ENCODE data around the gene CGB3.
"Not testable (repeated sequence)": the region's sequence is repeated elsewhere in the genome, so short reads cannot be mapped to it uniquely, and the experiment has no call there.

CGB3 gene

GRCh38 chr19:49042177-49042576 is 18.0 kb upstream of the CGB3 start:
- Histone ChIP-seq H3K27ac (ENCODE audit: low read length) (no peak overlapping the region), H3K9me3 (replicated peaks; ENCODE audit: insufficient read depth, low read length) (no peaks in the 10 kb centered on the region), H3F3A (ENCODE audit: insufficient read depth, low read length) (no peaks in the 10 kb centered on the region), H3K9ac (ENCODE audit: low read length) (no peak overlapping the region), H3K4me2 (ENCODE audit: low read depth, low read length) (no peak overlapping the region), H3K36me3 (replicated peaks; ENCODE audit: insufficient read depth, low read length) (no peaks in the 10 kb centered on the region), H3K4me3 (ENCODE audit: low read length) (no peak overlapping the region), H3K27me3 (replicated peaks; ENCODE audit: insufficient read depth, low read length) (peaks cover 28% of the 10 kb centered on the region), H3K4me1 (ENCODE audit: low read length) (no peaks in the 10 kb centered on the region), H2AFZ (ENCODE audit: low read length) (no peak overlapping the region), H3K79me2 (ENCODE audit: low read length) (no peaks in the 10 kb centered on the region), H4K20me1 (ENCODE audit: insufficient read depth, low read length) (no peaks in the 10 kb centered on the region), H3K9me2 (replicated peaks; ENCODE audit: insufficient read depth, low read length) (no peaks in the 10 kb centered on the region)
- TF ChIP-seq EZH2phosphoT487 (IDR thresholded peaks at IDR 0.05; ENCODE audit: low read length) (no peak), CTCF (IDR thresholded peaks at IDR 0.05; ENCODE audit: low read length) (no peak), EZH2 (optimal IDR thresholded peaks at IDR 0.05; ENCODE audit: low read depth, low read length) (no peak)
- no peak for DNase-seq

GRCh38 chr19:49039736-49040135 is 15.6 kb upstream of the CGB3 start:
- not testable (repeated sequence) for H3K79me2 ChIP-seq (ENCODE audit: low read length); H3K4me3 ChIP-seq (ENCODE audit: low read length); H3K27ac ChIP-seq (ENCODE audit: low read length); H2AFZ ChIP-seq (ENCODE audit: low read length); H3F3A ChIP-seq (ENCODE audit: insufficient read depth, low read length); H3K9ac ChIP-seq (ENCODE audit: low read length); H3K36me3 ChIP-seq (replicated peaks; ENCODE audit: insufficient read depth, low read length); H3K9me2 ChIP-seq (replicated peaks; ENCODE audit: insufficient read depth, low read length); H4K20me1 ChIP-seq (ENCODE audit: insufficient read depth, low read length); H3K4me2 ChIP-seq (ENCODE audit: low read depth, low read length); H3K4me1 ChIP-seq (ENCODE audit: low read length); H3K9me3 ChIP-seq (replicated peaks; ENCODE audit: insufficient read depth, low read length); DNase-seq
- H3K27me3 ChIP-seq (replicated peaks; ENCODE audit: insufficient read depth, low read length) = peaks cover 26% of the 10 kb centered on the region

- H4K20me1 ChIP-seq (ENCODE audit: insufficient read depth, low read length); H3K4me2 ChIP-seq (ENCODE audit: low read depth, low read length); H3K9me3 ChIP-seq (replicated peaks; ENCODE audit: insufficient read depth, low read length); H3K9me2 ChIP-seq (replicated peaks; ENCODE audit: insufficient read depth, low read length); H3K36me3 ChIP-seq (replicated peaks; ENCODE audit: insufficient read depth, low read length); H3K27ac ChIP-seq (ENCODE audit: low read length); H3F3A ChIP-seq (ENCODE audit: insufficient read depth, low read length); H2AFZ ChIP-seq (ENCODE audit: low read length); H3K79me2 ChIP-seq (ENCODE audit: low read length); H3K4me3 ChIP-seq (ENCODE audit: low read length); DNase-seq; H3K4me1 ChIP-seq (ENCODE audit: low read length); H3K9ac ChIP-seq (ENCODE audit: low read length): not testable (repeated sequence)
- peaks cover 26% of the 10 kb centered on the region for H3K27me3 ChIP-seq (replicated peaks; ENCODE audit: insufficient read depth, low read length)
These were observed 14.6 kb upstream of the CGB3 start for GRCh38 chr19:49038557-49039276.

- not testable (repeated sequence) for H3K9me2 ChIP-seq (replicated peaks; ENCODE audit: insufficient read depth, low read length); H4K20me1 ChIP-seq (ENCODE audit: insufficient read depth, low read length); H3K9ac ChIP-seq (ENCODE audit: low read length); H3F3A ChIP-seq (ENCODE audit: insufficient read depth, low read length); H3K4me2 ChIP-seq (ENCODE audit: low read depth, low read length); H2AFZ ChIP-seq (ENCODE audit: low read length); H3K27ac ChIP-seq (ENCODE audit: low read length); H3K36me3 ChIP-seq (replicated peaks; ENCODE audit: insufficient read depth, low read length); H3K4me1 ChIP-seq (ENCODE audit: low read length); H3K9me3 ChIP-seq (replicated peaks; ENCODE audit: insufficient read depth, low read length); H3K79me2 ChIP-seq (ENCODE audit: low read length); DNase-seq; H3K4me3 ChIP-seq (ENCODE audit: low read length)
- H3K27me3 ChIP-seq (replicated peaks; ENCODE audit: insufficient read depth, low read length) = peaks cover 24% of the 10 kb centered on the region
These were observed 14.0 kb upstream of the CGB3 start for GRCh38 chr19:49038111-49038510.

GRCh38 chr19:49036815-49037214 is 12.7 kb upstream of the CGB3 start, which contains the start of gene CGB1:
Gene CGB1 (minus strand): TSS chr19:49036895. CDS start chr19:49036711, 184 bp downstream.
- not testable (repeated sequence) for H3K36me3 ChIP-seq (replicated peaks; ENCODE audit: insufficient read depth, low read length); H2AFZ ChIP-seq (ENCODE audit: low read length); H4K20me1 ChIP-seq (ENCODE audit: insufficient read depth, low read length); H3K27ac ChIP-seq (ENCODE audit: low read length); H3K9ac ChIP-seq (ENCODE audit: low read length); H3K4me1 ChIP-seq (ENCODE audit: low read length); DNase-seq; H3K4me2 ChIP-seq (ENCODE audit: low read depth, low read length); H3K4me3 ChIP-seq (ENCODE audit: low read length); H3K79me2 ChIP-seq (ENCODE audit: low read length); H3K9me2 ChIP-seq (replicated peaks; ENCODE audit: insufficient read depth, low read length); H3K9me3 ChIP-seq (replicated peaks; ENCODE audit: insufficient read depth, low read length); H3F3A ChIP-seq (ENCODE audit: insufficient read depth, low read length)
- peak; percentile 48 for TF ChIP-seq CTCF (IDR thresholded peaks at IDR 0.05; ENCODE audit: low read length)
- H3K27me3 ChIP-seq (replicated peaks; ENCODE audit: insufficient read depth, low read length) = peaks cover 11% of the 10 kb centered on the region
